GM12878 (cell line): ENCODE results near the gene GFOD2. TPM values are rescaled to one million over a fixed set of nuclear protein-coding genes. Genes with fewer than 3 reads are reported as not detected.

Source experiments
- CBFB ChIP-seq: IDR thresholded peaks from 2 replicates; pipeline ENCODE4 v1.6.1; 2016; ENCODE audit warnings: antibody characterized with exemption, low read depth
- CBX3 ChIP-seq: fragments of 200-600 bp; sonication (generic); IDR thresholded peaks from 2 replicates; pipeline ENCODE4 v1.6.1; 2016; ENCODE audit warnings: low read depth, borderline replicate concordance
- CHD1 ChIP-seq: IDR thresholded peaks from 2 replicates; pipeline ENCODE4 v1.6.1; 2012; ENCODE audit warnings: low read depth, low read length, improper control_type of control experiment
- FOS ChIP-seq: IDR thresholded peaks from 3 replicates; pipeline ENCODE4 v1.6.1; 2011; ENCODE audit warnings: borderline replicate concordance; ENCODE audit not compliant: insufficient read length; ENCODE audit errors: extremely low read depth
- GATAD2B ChIP-seq: fragments of 450-650 bp; conservative IDR thresholded peaks from 2 replicates; pipeline ENCODE4 v1.6.1; 2017; ENCODE audit warnings: low read depth, mild to moderate bottlenecking, moderate library complexity
- LARP7 ChIP-seq: fragments of 450-650 bp; IDR thresholded peaks from 2 replicates; pipeline ENCODE4 v1.6.1; 2017; ENCODE audit warnings: mild to moderate bottlenecking
- NFIC ChIP-seq: IDR thresholded peaks from 2 replicates; pipeline ENCODE4 v1.6.1; 2012; ENCODE audit warnings: low read depth, mild to moderate bottlenecking, inconsistent platforms, low read length, moderate library complexity
- PML ChIP-seq: IDR thresholded peaks from 2 replicates; pipeline ENCODE4 v1.6.1; 2012; ENCODE audit warnings: low read length, inconsistent platforms
- RELA ChIP-seq: fragments of 450-650 bp; IDR thresholded peaks from 2 replicates; pipeline ENCODE4 v1.8.0; 2014; ENCODE audit warnings: borderline replicate concordance; ENCODE audit not compliant: partially characterized antibody
- SPI1 ChIP-seq: IDR thresholded peaks from 2 replicates; pipeline ENCODE4 v1.6.1; 2011; ENCODE audit warnings: low read depth, mild to moderate bottlenecking, low read length, moderate library complexity, borderline replicate concordance; ENCODE audit not compliant: insufficient read depth
- SRF ChIP-seq, 2 experiments: IDR thresholded peaks; 2 replicates each; pipeline ENCODE4 v1.6.1; 2011; ENCODE audit warnings: low read depth in 2 of 2, low read length in 2 of 2, mild to moderate bottlenecking in 1 of 2, moderate library complexity in 1 of 2
- STAT1 ChIP-seq: fragments of 450-650 bp; conservative IDR thresholded peaks from 2 replicates; pipeline ENCODE4 v1.6.1; 2014; ENCODE audit warnings: antibody characterized with exemption, mild to moderate bottlenecking
- polyA plus RNA-seq, 11 experiments: library from polyadenylated mRNA; depleted of rRNA in 4 of 11; unstranded in 6 of 11; stranded (reverse) in 5 of 11; fragments of >200 nt; fragmentation: Nextera tagmentation in 4 of 11; fragmentation: Illumina TruSeq in 1 of 11; extraction: Ambion mirVana in 4 of 11; extraction: Trizol in 1 of 11; gene quantifications; 1 replicate in 1 of 11; 2 replicates in 10 of 11; pipeline versions ENCODE4 v1.2.1 to v1.2.3, GENCODE V29; 2011 to 2016; ENCODE audit warnings: inconsistent platforms in 2 of 11, missing spikeins in 2 of 11, low read depth in 1 of 11
- total RNA-seq, 4 experiments: library from RNA; depleted of rRNA in 3 of 4; stranded (reverse); fragments of >200 nt in 3 of 4; fragmentation: Illumina TruSeq in 1 of 4; extraction: Trizol in 1 of 4; gene quantifications; 2 replicates each; pipeline versions ENCODE4 v1.2.1 to v1.2.3, GENCODE V29; 2013 to 2021
- TF ChIP-seq, protein P1 (sequence below): fragments of 450-650 bp; IDR thresholded peaks from 2 replicates; pipeline ENCODE4 v1.6.1; 2018; ENCODE audit warnings: mild to moderate bottlenecking, low read depth, moderate library complexity; ENCODE audit not compliant: partially characterized antibody
- TF ChIP-seq, protein P2 (sequence below): fragments of 450-650 bp; IDR thresholded peaks from 2 replicates; pipeline ENCODE4 v1.6.1; 2017; ENCODE audit warnings: low read depth, mild to moderate bottlenecking, moderate library complexity
- TF ChIP-seq, protein P3 (sequence below): IDR thresholded peaks from 2 replicates; pipeline ENCODE4 v1.6.1; 2012; ENCODE audit warnings: low read depth, low read length, improper control_type of control experiment

Gene GFOD2
- total and polyA plus RNA-seq, 10 of the 15 experiments (the other 5 are each of a cell fraction or from before 2014, with no cell fraction given), result 2.0 to 15.9 (median 12.0) TPM

DNA sequence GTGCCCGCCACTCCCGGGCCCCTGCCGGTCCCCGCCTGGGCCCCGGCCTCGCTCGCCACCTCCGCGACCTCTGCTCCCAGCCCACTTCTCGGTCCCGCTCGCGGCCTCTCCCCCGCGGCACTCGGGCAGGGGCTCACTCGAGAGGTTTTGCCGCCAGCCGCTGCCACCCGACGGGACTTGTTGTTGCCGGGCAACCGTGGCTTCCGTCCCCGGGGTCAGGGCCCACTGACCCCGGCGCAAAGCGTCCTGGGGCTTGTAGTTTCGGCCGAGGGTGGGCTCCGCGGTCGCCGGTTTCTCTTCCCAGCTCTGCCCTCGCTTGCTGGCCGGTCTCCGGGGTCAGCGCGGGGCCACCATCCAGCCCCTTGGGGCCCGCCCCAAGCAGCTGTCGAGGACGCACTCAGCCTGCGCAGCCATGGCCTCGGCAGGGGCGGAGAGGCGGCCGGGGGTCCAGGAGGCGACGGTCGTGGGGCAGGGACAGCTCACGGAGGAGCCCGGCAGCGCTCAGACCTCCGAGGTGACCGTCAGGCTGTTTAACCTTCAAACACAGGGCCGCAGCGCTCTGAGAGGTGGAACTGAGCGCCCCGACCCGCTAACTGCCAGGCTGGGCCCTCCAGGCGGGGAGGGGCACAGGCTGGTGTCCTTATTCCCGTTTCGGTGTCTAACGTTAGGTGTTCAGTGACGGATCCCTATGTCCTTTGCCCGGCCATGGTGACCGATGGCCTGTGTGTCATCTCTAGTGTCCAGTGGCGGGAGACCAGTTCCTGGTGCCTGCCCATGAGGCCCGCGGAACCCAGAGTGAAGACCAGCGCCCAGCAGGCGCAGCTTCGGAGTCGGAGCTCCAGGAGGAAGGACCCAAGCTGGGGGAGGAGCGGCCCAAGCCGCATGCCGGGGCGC lies 52.3 kb downstream of the GFOD2 start, which contains the start of the genes C16orf86 and ENKD1 (continued):
- TF ChIP-seq, protein P1, sequence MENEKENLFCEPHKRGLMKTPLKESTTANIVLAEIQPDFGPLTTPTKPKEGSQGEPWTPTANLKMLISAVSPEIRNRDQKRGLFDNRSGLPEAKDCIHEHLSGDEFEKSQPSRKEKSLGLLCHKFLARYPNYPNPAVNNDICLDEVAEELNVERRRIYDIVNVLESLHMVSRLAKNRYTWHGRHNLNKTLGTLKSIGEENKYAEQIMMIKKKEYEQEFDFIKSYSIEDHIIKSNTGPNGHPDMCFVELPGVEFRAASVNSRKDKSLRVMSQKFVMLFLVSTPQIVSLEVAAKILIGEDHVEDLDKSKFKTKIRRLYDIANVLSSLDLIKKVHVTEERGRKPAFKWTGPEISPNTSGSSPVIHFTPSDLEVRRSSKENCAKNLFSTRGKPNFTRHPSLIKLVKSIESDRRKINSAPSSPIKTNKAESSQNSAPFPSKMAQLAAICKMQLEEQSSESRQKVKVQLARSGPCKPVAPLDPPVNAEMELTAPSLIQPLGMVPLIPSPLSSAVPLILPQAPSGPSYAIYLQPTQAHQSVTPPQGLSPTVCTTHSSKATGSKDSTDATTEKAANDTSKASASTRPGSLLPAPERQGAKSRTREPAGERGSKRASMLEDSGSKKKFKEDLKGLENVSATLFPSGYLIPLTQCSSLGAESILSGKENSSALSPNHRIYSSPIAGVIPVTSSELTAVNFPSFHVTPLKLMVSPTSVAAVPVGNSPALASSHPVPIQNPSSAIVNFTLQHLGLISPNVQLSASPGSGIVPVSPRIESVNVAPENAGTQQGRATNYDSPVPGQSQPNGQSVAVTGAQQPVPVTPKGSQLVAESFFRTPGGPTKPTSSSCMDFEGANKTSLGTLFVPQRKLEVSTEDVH, result no peak
- TF ChIP-seq STAT1, result no peak
- TF ChIP-seq, protein P2, sequence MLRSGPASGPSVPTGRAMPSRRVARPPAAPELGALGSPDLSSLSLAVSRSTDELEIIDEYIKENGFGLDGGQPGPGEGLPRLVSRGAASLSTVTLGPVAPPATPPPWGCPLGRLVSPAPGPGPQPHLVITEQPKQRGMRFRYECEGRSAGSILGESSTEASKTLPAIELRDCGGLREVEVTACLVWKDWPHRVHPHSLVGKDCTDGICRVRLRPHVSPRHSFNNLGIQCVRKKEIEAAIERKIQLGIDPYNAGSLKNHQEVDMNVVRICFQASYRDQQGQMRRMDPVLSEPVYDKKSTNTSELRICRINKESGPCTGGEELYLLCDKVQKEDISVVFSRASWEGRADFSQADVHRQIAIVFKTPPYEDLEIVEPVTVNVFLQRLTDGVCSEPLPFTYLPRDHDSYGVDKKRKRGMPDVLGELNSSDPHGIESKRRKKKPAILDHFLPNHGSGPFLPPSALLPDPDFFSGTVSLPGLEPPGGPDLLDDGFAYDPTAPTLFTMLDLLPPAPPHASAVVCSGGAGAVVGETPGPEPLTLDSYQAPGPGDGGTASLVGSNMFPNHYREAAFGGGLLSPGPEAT, result no peak
- no peak for TF ChIP-seq PML
- no peak for TF ChIP-seq CBX3
- TF ChIP-seq LARP7, result peak; percentile 83; the same call in 1 of the 2 replicates
- TF ChIP-seq CBFB, result no peak
- TF ChIP-seq SRF (IDR thresholded peaks at IDR 0.05; ENCODE audit: low read depth in 2 of 2, low read length in 2 of 2), result no peak
- TF ChIP-seq FOS, result no peak
- TF ChIP-seq NFIC, result no peak
- peak; percentile 31 for TF ChIP-seq RELA
- TF ChIP-seq, protein P3, sequence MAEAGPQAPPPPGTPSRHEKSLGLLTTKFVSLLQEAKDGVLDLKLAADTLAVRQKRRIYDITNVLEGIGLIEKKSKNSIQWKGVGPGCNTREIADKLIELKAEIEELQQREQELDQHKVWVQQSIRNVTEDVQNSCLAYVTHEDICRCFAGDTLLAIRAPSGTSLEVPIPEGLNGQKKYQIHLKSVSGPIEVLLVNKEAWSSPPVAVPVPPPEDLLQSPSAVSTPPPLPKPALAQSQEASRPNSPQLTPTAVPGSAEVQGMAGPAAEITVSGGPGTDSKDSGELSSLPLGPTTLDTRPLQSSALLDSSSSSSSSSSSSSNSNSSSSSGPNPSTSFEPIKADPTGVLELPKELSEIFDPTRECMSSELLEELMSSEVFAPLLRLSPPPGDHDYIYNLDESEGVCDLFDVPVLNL, result 0 out of 2 replicates have a peak, but pooled peaks have one; percentile 49
- no peak for TF ChIP-seq CHD1
- 0 out of 2 replicates have a peak, but pooled peaks have one; percentile 37 for TF ChIP-seq GATAD2B
- TF ChIP-seq SPI1, result no peak
- TF ChIP-seq, all 136 proteins: peak for 31
